ENCODE measurements around the gene SRRM5. TPM values are rescaled to one million over a fixed set of nuclear protein-coding genes. Genes with fewer than 3 reads are reported as not detected.

SRRM5 gene
- total RNA-seq, 1 donor from 2014 or later = 0.23 TPM

DNA sequence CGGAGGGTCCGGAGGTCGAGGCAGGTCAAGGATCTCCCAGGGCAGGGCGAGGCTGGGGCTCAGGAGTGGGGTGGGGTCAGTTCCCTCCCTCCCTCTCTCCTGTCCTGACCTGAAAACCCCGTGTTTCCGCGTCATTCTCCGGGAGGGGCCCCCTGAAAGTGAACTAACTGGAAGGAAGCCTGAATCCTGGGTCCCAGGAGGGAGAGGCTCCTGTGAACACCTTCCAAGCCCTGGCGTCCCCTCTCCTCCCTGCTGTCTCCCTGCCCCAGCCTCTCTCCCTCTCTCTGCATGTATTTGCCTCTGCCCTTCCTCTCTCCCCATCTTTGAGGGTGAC is 28.5 kb downstream of the SRRM5 start:
- Histone ChIP-seq H3K36me3 (ENCODE audit: insufficient read depth, low read length) (no peaks in the 10 kb centered on the region), H3K9ac (ENCODE audit: low read length) (peak overlapping the region; percentile 38), H3K4me2 (ENCODE audit: low read length) (peak overlapping the region; percentile 91), H3K9me3 (ENCODE audit: insufficient read depth, low read depth, low read length) (no peaks in the 10 kb centered on the region), H3K4me1 (ENCODE audit: insufficient read depth, low read length) (peaks cover 17% of the 10 kb centered on the region), H3K27me3 (ENCODE audit: insufficient read depth, low read length) (peaks cover 14% of the 10 kb centered on the region), H3K4me3 (ENCODE audit: insufficient read depth, low read depth, low read length) (peak overlapping the region; percentile 42), H4K20me1 (ENCODE audit: insufficient read depth, low read length) (peaks cover 8% of the 10 kb centered on the region), H3K27ac (ENCODE audit: low read depth, low read length) (no peak overlapping the region), H3K79me2 (ENCODE audit: insufficient read depth, low read length) (no peaks in the 10 kb centered on the region), H2AFZ (ENCODE audit: low read depth, low read length) (peak overlapping the region; percentile 77)
- Mint-ChIP-seq H3K9me3 (ENCODE audit: unreplicated experiment) (peaks cover 3% of the 10 kb centered on the region), H3K27me3 (ENCODE audit: low read depth, unreplicated experiment) (peaks cover 8% of the 10 kb centered on the region), H3K27ac (ENCODE audit: unreplicated experiment) (no peak overlapping the region), H3K36me3 (ENCODE audit: low read depth, unreplicated experiment) (no peaks in the 10 kb centered on the region), H3K4me1 (ENCODE audit: low read depth, unreplicated experiment) (peaks cover 3% of the 10 kb centered on the region), H3K4me3 (ENCODE audit: unreplicated experiment) (peak overlapping the region; percentile 83)
- FAIRE-seq = no peak
- TF ChIP-seq EZH2 (IDR thresholded peaks at IDR 0.05; ENCODE audit: insufficient read depth, low read length) = peak; percentile 14
- no peak for TF ChIP-seq CTCF (IDR thresholded peaks at IDR 0.05; ENCODE audit: insufficient read depth, low read depth, low read length)
- no peak for DNase-seq (ENCODE audit: low read depth)

GRCh38 chr19:43641333-43641732 is 29.4 kb downstream of the SRRM5 start:
- Histone ChIP-seq H4K20me1 (ENCODE audit: insufficient read depth, low read length) (peaks cover 8% of the 10 kb centered on the region), H3K4me2 (ENCODE audit: low read length) (no peak overlapping the region), H3K36me3 (ENCODE audit: insufficient read depth, low read length) (no peaks in the 10 kb centered on the region), H3K4me3 (ENCODE audit: insufficient read depth, low read depth, low read length) (no peak overlapping the region), H3K27me3 (ENCODE audit: insufficient read depth, low read length) (peaks cover 14% of the 10 kb centered on the region), H3K4me1 (ENCODE audit: insufficient read depth, low read length) (peaks cover 8% of the 10 kb centered on the region), H3K9ac (ENCODE audit: low read length) (no peak overlapping the region), H3K9me3 (ENCODE audit: insufficient read depth, low read depth, low read length) (no peaks in the 10 kb centered on the region), H3K27ac (ENCODE audit: low read depth, low read length) (no peak overlapping the region), H2AFZ (ENCODE audit: low read depth, low read length) (no peak overlapping the region), H3K79me2 (ENCODE audit: insufficient read depth, low read length) (no peaks in the 10 kb centered on the region)
- no peak for TF ChIP-seq CTCF (IDR thresholded peaks at IDR 0.05; ENCODE audit: insufficient read depth, low read depth, low read length)
- no peak for TF ChIP-seq EZH2 (IDR thresholded peaks at IDR 0.05; ENCODE audit: insufficient read depth, low read length)
- Mint-ChIP-seq H3K9me3 (ENCODE audit: unreplicated experiment) (peaks cover 3% of the 10 kb centered on the region), H3K4me1 (ENCODE audit: low read depth, unreplicated experiment) (no peaks in the 10 kb centered on the region), H3K4me3 (ENCODE audit: unreplicated experiment) (peak overlapping the region; percentile 81), H3K27me3 (ENCODE audit: low read depth, unreplicated experiment) (peaks cover 8% of the 10 kb centered on the region), H3K36me3 (ENCODE audit: low read depth, unreplicated experiment) (peaks cover 1% of the 10 kb centered on the region), H3K27ac (ENCODE audit: unreplicated experiment) (no peak overlapping the region)
- DNase-seq (ENCODE audit: low read depth) = no peak
- FAIRE-seq = no peak

DNA sequence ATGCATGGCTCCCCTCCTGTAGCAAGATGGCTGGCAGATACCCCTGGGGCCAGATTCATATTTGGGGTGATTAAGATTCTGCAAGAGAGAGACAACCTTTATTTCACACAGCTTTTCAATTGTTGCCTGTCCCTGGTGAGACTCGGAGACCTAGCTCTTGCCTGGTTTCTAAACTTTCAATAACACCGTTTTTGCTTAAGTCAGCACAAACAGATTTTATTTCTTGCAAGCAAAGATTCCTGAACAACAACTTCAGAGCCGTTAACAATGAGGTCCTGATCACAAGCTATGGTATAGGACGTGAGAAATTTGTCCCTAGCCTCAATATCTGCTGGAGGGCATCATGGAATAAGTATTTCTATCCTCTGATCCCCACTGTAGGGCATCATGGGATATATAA is 30.6 kb downstream of the SRRM5 start:
- H3K4me1 ChIP-seq (ENCODE audit: insufficient read depth, low read length) = peaks cover 7% of the 10 kb centered on the region
- H3K27ac ChIP-seq (ENCODE audit: low read depth, low read length) = no peak overlapping the region
- no peak for DNase-seq (ENCODE audit: low read depth)
- TF ChIP-seq EZH2 (IDR thresholded peaks at IDR 0.05; ENCODE audit: insufficient read depth, low read length) = no peak
- TF ChIP-seq CTCF (IDR thresholded peaks at IDR 0.05; ENCODE audit: insufficient read depth, low read depth, low read length) = no peak
- H3K36me3 ChIP-seq (ENCODE audit: insufficient read depth, low read length) = peaks cover 3% of the 10 kb centered on the region
- no peak for FAIRE-seq
- H3K27ac Mint-ChIP-seq (ENCODE audit: unreplicated experiment) = no peak overlapping the region
- peaks cover 11% of the 10 kb centered on the region for H4K20me1 ChIP-seq (ENCODE audit: insufficient read depth, low read length)
- H2AFZ ChIP-seq (ENCODE audit: low read depth, low read length) = no peak overlapping the region
- H3K4me3 Mint-ChIP-seq (ENCODE audit: unreplicated experiment) = no peak overlapping the region
- H3K4me2 ChIP-seq (ENCODE audit: low read length) = no peak overlapping the region
- no peaks in the 10 kb centered on the region for H3K9me3 ChIP-seq (ENCODE audit: insufficient read depth, low read depth, low read length)
- H3K79me2 ChIP-seq (ENCODE audit: insufficient read depth, low read length) = no peaks in the 10 kb centered on the region
- no peak overlapping the region for H3K9ac ChIP-seq (ENCODE audit: low read length)
- no peaks in the 10 kb centered on the region for H3K4me1 Mint-ChIP-seq (ENCODE audit: low read depth, unreplicated experiment)
- peaks cover 7% of the 10 kb centered on the region for H3K9me3 Mint-ChIP-seq (ENCODE audit: unreplicated experiment)
- H3K27me3 Mint-ChIP-seq (ENCODE audit: low read depth, unreplicated experiment) = peaks cover 8% of the 10 kb centered on the region
- no peak overlapping the region for H3K4me3 ChIP-seq (ENCODE audit: insufficient read depth, low read depth, low read length)
- H3K27me3 ChIP-seq (ENCODE audit: insufficient read depth, low read length) = peaks cover 14% of the 10 kb centered on the region
- H3K36me3 Mint-ChIP-seq (ENCODE audit: low read depth, unreplicated experiment) = peaks cover 11% of the 10 kb centered on the region
